ENCODE measurements around the gene GNLY. TPM values are rescaled to one million over a fixed set of nuclear protein-coding genes. Genes with fewer than 3 reads are reported as not detected.

The GNLY gene
- not detected in 2 replicates for total RNA-seq

GRCh38 chr2:85694052-85695025, at the start of gene GNLY:
GNLY (plus strand) TSS chr2:85694358; CDS start chr2:85694419, 61 bp downstream.

GRCh38 chr2:85668009-85668856, 25.9 kb upstream of the GNLY start, which contains the start of gene SFTPB:
SFTPB (minus strand) TSS chr2:85668199; CDS start chr2:85668183, 16 bp downstream.

Other genes with a start within 250 kb of the GNLY start
- gene MAT2A, start 155.2 kb upstream of the GNLY start, total RNA-seq, result 103 and 109 TPM in 2 replicates
- 28.7 and 47.6 TPM in 2 replicates for gene GGCX, start 132.9 kb upstream of the GNLY start, total RNA-seq
- gene VAMP8, start 116.8 kb upstream of the GNLY start, total RNA-seq, result 2.5 and 2.9 TPM in 2 replicates
- gene VAMP5, start 109.9 kb upstream of the GNLY start, total RNA-seq, result 201 and 217 TPM in 2 replicates
- gene RNF181, start 98.6 kb upstream of the GNLY start, total RNA-seq, result 204 and 256 TPM in 2 replicates
- 13.0 and 13.6 TPM in 2 replicates for gene TMEM150A, start 91.7 kb upstream of the GNLY start, total RNA-seq
- 5.5 and 7.9 TPM in 2 replicates for gene C2orf68, start 82.3 kb upstream of the GNLY start, total RNA-seq
- gene USP39, start 78.2 kb upstream of the GNLY start, total RNA-seq, result 63.7 and 67.2 TPM in 2 replicates
- gene SFTPB, start 26.2 kb upstream of the GNLY start, total RNA-seq, result not detected in 2 replicates
- gene ATOH8, start 59.6 kb downstream of the GNLY start, total RNA-seq, result 15.4 and 17.1 TPM in 2 replicates
- gene ST3GAL5, start 194.6 kb downstream of the GNLY start, total RNA-seq, result 6.7 and 10.7 TPM in 2 replicates